Mesodermal cell (in vitro differentiated cells): ENCODE measurements around the gene ACTR1A.
"Not testable (repeated sequence)": the region's sequence is repeated elsewhere in the genome, so short reads cannot be mapped to it uniquely, and the experiment has no call there.

Experiments used
- H3K27ac ChIP-seq: 2 replicates; pipeline ENCODE4 v1.7.0; 2013; ENCODE audit warnings: mild to moderate bottlenecking, low read depth, low read length, moderate library complexity; ENCODE audit not compliant: severe bottlenecking
- H3K36me3 ChIP-seq: 2 replicates; pipeline ENCODE4 v1.7.1; 2013; ENCODE audit warnings: mild to moderate bottlenecking, low read length, moderate library complexity; ENCODE audit not compliant: control insufficient read depth, insufficient read depth
- H3K4me1 ChIP-seq: one replicate; pipeline ENCODE4 v1.7.1; 2013; ENCODE audit warnings: mild to moderate bottlenecking, low read length; ENCODE audit not compliant: insufficient read depth, control insufficient read depth, poor library complexity, severe bottlenecking
- H3K4me3 ChIP-seq: 2 replicates; pipeline ENCODE4 v1.7.0; 2013; ENCODE audit warnings: low read length, control low read depth, mild to moderate bottlenecking; ENCODE audit not compliant: insufficient read depth, poor library complexity, severe bottlenecking; ENCODE audit errors: extremely low read depth
- H3K9me3 ChIP-seq: 2 replicates; pipeline ENCODE4 v1.7.1; 2013; ENCODE audit warnings: mild to moderate bottlenecking, low read length, moderate library complexity; ENCODE audit not compliant: control insufficient read depth
- WGBS, 2 experiments: methylation state at CpG; one replicate each; pipeline ENCODE4 v1.1.5; 2013; ENCODE audit warnings: missing lambda C conversion rate in 2 of 2; ENCODE audit not compliant: insufficient coverage in 2 of 2; 5-methylcytosine and 5-hydroxymethylcytosine counted together

Gene ACTR1A

GRCh38 chr10:102465466-102465865 is 37.0 kb downstream of the ACTR1A start:
- 60% methylated on average over 1 of the region's 3 CpGs; no CpG with 5 or more reads in 1 of the 2 experiments for WGBS, 2 experiments
- no peak overlapping the region for H3K27ac ChIP-seq
- H3K9me3 ChIP-seq: no peaks in the 10 kb centered on the region
- peaks cover 3% of the 10 kb centered on the region for H3K4me1 ChIP-seq
- no peaks in the 10 kb centered on the region for H3K36me3 ChIP-seq
- H3K4me3 ChIP-seq: no peak overlapping the region

GRCh38 chr10:102463983-102464382 is 38.5 kb downstream of the ACTR1A start:
- H3K9me3 ChIP-seq: no peaks in the 10 kb centered on the region
- H3K4me3 ChIP-seq: no peak overlapping the region
- peaks cover 3% of the 10 kb centered on the region for H3K4me1 ChIP-seq
- 91 to 95% methylated on average over 8 to 10 of the region's 10 CpGs for WGBS, 2 experiments
- H3K27ac ChIP-seq: no peak overlapping the region
- no peaks in the 10 kb centered on the region for H3K36me3 ChIP-seq

GRCh38 chr10:102462512-102463054 is 39.9 kb downstream of the ACTR1A start:
- no peaks in the 10 kb centered on the region for H3K9me3 ChIP-seq
- no peaks in the 10 kb centered on the region for H3K36me3 ChIP-seq
- peaks cover 3% of the 10 kb centered on the region for H3K4me1 ChIP-seq
- no peak overlapping the region for H3K27ac ChIP-seq
- 57 to 75% methylated on average over 4 to 5 of the region's 6 CpGs for WGBS, 2 experiments
- H3K4me3 ChIP-seq: no peak overlapping the region

- Histone ChIP-seq H3K4me1 (peaks cover 5% of the 10 kb centered on the region), H3K9me3 (no peaks in the 10 kb centered on the region), H3K4me3 (peak overlapping the region; percentile 47), H3K27ac (no peak overlapping the region), H3K36me3 (no peaks in the 10 kb centered on the region)
- WGBS, 2 experiments: 1% methylated on average over 35 to 53 of the region's 54 CpGs
These were observed 41.1 kb downstream of the ACTR1A start for GRCh38 chr10:102461187-102462054.

- Histone ChIP-seq H3K27ac (no peak overlapping the region), H3K9me3 (no peaks in the 10 kb centered on the region), H3K4me1 (peaks cover 8% of the 10 kb centered on the region), H3K4me3 (peak overlapping the region; percentile 47), H3K36me3 (no peaks in the 10 kb centered on the region)
- 63 to 66% methylated on average over 8 of the region's 8 CpGs for WGBS, 2 experiments
These were observed 41.7 kb downstream of the ACTR1A start for GRCh38 chr10:102460836-102461186.

GRCh38 chr10:102458656-102459055 is 43.9 kb downstream of the ACTR1A start:
- peaks cover 20% of the 10 kb centered on the region for H3K4me1 ChIP-seq
- WGBS, 2 experiments: 82 to 100% methylated on average over 1 to 2 of the region's 4 CpGs
- H3K4me3 ChIP-seq: no peak overlapping the region
- H3K9me3 ChIP-seq: no peaks in the 10 kb centered on the region
- no peak overlapping the region for H3K27ac ChIP-seq
- no peaks in the 10 kb centered on the region for H3K36me3 ChIP-seq

- Histone ChIP-seq H3K4me3 (no peak overlapping the region), H3K4me1 (peaks cover 27% of the 10 kb centered on the region), H3K36me3 (no peaks in the 10 kb centered on the region), H3K27ac (no peak overlapping the region), H3K9me3 (no peaks in the 10 kb centered on the region)
- 97% methylated on average over 8 of the region's 9 CpGs for WGBS, 2 experiments
These were observed 44.8 kb downstream of the ACTR1A start for GRCh38 chr10:102457591-102458150.

GRCh38 chr10:102455893-102456471 is 46.5 kb downstream of the ACTR1A start:
- Histone ChIP-seq H3K4me1 (peaks cover 30% of the 10 kb centered on the region), H3K27ac (peak overlapping the region; percentile 63), H3K36me3 (no peaks in the 10 kb centered on the region), H3K9me3 (no peaks in the 10 kb centered on the region), H3K4me3 (no peak overlapping the region)
- WGBS, 2 experiments: 67 to 84% methylated on average over 5 to 6 of the region's 7 CpGs

- H3K9me3 ChIP-seq, H3K27ac ChIP-seq, H3K36me3 ChIP-seq, H3K4me3 ChIP-seq: not testable (repeated sequence)
- whole genome bisulfite sequencing, 2 experiments: 69 to 82% methylated on average over 8 to 11 of the region's 13 CpGs
- H3K4me1 ChIP-seq: peaks cover 30% of the 10 kb centered on the region
These were observed 47.6 kb downstream of the ACTR1A start for GRCh38 chr10:102454662-102455487.

GRCh38 chr10:102453502-102453901 is 49.0 kb downstream of the ACTR1A start:
- no peaks in the 10 kb centered on the region for H3K9me3 ChIP-seq
- peak overlapping the region; percentile 23 for H3K27ac ChIP-seq
- H3K4me1 ChIP-seq: peaks cover 30% of the 10 kb centered on the region
- H3K36me3 ChIP-seq: no peaks in the 10 kb centered on the region
- H3K4me3 ChIP-seq: no peak overlapping the region
- WGBS, 2 experiments: 94 to 96% methylated on average over 3 to 5 of the region's 5 CpGs
